ENCODE data around the gene NACC1.

NACC1 gene

DNA sequence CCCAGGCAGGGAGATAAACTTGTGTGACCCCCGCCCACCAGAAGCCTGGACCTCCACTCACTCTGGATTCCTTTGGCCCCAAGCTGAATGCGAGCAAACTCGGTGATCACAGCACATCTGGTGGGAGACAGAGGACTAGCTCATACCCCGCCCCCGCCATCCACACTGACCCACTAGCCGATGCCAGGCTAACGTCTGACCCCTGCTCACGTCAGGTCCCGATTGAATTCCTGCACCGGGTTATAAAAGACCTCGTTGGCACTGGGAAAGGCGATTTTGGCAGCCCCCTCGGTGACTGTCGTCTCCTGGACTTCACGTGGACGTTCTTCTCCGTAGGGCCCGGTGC lies 2.2 kb upstream of the NACC1 start:
- peak overlapping the region; percentile 95 for H3K4me3 ChIP-seq (ENCODE audit: low read depth, low read length)
- TF ChIP-seq, protein P1, sequence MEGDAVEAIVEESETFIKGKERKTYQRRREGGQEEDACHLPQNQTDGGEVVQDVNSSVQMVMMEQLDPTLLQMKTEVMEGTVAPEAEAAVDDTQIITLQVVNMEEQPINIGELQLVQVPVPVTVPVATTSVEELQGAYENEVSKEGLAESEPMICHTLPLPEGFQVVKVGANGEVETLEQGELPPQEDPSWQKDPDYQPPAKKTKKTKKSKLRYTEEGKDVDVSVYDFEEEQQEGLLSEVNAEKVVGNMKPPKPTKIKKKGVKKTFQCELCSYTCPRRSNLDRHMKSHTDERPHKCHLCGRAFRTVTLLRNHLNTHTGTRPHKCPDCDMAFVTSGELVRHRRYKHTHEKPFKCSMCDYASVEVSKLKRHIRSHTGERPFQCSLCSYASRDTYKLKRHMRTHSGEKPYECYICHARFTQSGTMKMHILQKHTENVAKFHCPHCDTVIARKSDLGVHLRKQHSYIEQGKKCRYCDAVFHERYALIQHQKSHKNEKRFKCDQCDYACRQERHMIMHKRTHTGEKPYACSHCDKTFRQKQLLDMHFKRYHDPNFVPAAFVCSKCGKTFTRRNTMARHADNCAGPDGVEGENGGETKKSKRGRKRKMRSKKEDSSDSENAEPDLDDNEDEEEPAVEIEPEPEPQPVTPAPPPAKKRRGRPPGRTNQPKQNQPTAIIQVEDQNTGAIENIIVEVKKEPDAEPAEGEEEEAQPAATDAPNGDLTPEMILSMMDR (IDR thresholded peaks at IDR 0.05; ENCODE audit: insufficient read depth, low read depth, low read length, missing control alignments) = no peak

DNA sequence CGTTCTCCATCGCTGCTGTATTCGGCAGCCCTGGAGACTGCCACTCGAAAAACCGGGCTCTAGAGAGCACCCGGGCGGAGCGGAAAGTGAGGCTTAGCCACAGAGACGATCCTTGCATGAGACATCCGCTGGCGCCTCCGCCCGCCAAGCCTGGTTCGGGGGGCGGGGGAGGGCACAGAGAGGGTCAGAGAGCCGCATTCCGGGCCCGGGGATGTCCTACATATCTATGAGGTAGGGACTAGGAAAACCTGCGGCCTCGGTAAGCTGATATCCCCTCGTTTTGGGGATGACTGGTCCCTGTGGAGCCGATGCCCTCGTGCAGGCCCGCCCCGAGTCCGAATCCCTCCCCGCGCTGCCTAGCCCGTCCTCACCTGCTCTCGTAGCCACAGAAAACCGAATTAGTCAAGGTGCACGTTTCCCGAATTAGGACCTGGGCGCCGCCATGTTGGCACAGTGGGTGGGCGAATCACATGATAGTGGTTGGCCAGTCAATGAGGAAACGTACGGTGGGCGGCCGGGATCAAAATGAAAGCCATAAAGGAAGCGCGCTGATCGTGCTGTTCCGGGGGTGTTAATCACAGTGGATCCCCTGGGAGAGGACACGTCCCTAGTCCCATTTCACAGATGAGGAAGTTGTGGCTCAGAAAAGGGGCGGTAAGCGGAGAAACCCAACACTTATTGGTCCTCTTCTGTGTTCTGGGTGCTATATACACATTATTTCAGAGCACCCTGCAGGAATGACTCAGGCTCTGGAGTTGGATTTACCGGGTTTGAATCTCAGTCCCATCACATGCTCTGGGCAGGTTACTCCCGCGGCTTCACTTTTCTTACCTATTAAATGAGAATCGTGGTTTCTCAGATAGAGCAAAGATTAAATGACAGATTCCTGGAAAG lies 1.5 kb upstream of the NACC1 start, which contains the start of gene TRMT1:
Gene TRMT1, minus strand, starts transcription at position 459 of the 894 bp plus-strand sequence. Its CDS starts 341 bp downstream, at position 118.
- DNase-seq (ENCODE audit: low read depth) = peak; percentile 96
- TF ChIP-seq, protein P1 (IDR thresholded peaks at IDR 0.05; ENCODE audit: insufficient read depth, low read depth, low read length, missing control alignments) = no peak
- peak within 1 kb of the TSS; percentile 95 for H3K4me3 ChIP-seq (ENCODE audit: low read depth, low read length)

More for the DNA sequence above, 2.2 kb upstream of the NACC1 start:
- no peak for DNase-seq (ENCODE audit: low read depth)

DNA sequence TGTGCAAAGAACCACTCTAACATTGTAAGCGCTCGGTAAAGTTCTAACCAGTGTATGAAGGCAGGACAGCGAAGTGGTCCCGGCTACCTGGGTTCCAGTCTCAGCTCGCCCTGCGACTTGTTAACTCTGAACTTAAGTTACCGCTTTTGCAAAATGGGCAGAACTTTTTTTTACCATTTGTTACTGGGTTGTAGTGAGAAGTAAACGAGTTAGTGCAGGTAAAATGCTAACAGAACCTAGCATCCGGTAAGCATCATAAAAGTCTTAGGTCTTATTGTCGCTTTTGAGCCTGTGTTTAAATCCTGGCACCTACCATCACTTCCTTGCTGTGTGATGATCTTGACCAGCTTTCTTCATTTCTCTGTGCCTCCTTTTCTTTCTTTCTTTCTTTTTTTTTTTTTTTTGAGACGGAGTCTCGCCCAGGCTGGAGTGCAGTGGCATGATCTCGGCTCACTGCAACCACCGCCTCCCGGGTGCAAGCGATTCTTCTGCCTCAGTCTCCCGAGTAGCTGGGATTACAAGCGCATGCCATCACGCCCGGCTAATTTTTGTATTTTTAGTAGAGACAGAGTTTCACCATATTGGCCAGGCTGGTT lies 790 bp upstream of the NACC1 start:
- TF ChIP-seq, protein P1 (IDR thresholded peaks at IDR 0.05; ENCODE audit: insufficient read depth, low read depth, low read length, missing control alignments) = no peak
- H3K4me3 ChIP-seq (ENCODE audit: low read depth, low read length) = peak overlapping the region; percentile 95
- peak; percentile 34 for DNase-seq (ENCODE audit: low read depth)

DNA sequence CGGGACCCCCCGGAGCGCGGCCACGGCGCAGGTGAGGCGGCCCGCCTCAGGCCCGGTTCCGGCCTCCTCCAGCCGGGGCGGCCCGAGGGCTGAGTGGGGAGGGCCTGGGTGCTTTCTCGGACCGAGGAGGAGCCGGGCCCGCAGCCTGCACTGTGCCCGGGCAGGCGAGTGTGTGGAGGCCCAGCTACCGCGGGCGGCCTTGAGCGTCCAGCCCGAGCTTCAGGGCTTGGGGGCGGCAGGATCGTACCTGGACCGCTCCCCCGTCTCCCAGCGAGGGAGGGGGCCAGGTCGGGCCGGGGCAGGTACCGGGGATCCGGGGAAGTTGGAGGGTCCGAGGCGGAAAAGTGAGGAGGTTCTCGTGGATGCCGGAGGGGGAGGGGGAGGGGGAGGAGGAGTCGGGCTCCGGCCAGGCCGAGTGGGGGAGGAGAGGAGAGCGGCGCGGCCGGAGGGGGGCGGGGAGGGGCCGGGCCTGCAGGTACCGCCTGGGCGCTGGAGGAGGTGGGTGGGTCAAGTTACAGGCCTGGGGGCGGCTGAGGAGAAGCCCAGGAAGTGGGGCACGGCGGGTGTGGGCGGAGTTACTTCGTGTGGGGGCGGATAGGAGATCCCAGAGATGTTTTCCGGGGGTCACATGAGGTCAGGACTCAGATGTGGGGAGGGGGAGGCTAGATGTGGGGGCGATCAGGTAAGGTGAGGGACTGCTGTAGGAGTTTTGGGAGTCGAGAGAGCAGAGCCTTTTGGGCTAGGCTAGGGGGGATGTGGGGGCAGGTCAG lies 545 bp downstream of the NACC1 start:
- peak overlapping the region; percentile 92 for H3K4me3 ChIP-seq (ENCODE audit: low read depth, low read length)
- TF ChIP-seq, protein P1 (IDR thresholded peaks at IDR 0.05; ENCODE audit: insufficient read depth, low read depth, low read length, missing control alignments) = no peak
- peak; percentile 78 for DNase-seq (ENCODE audit: low read depth)

DNA sequence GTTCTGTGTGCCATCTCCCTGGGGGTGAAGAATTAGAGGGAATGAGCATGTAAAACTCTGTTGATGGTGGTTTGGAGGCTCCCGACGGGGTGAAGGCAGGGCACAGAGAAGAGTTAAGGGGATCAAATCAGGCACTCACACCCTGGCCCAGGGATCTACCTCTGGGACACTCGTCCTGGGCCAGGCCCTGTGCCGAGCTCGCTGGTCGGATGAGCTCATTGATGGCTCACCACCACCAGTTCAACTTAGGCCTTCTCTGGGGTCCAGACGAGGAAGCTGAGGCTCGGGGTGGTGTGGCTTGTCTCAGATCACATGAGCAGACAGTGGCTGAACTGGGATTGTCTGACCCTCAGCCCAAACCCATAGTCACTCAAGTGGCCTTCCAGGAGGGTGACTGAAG lies 1.6 kb downstream of the NACC1 start:
- TF ChIP-seq, protein P1 (IDR thresholded peaks at IDR 0.05; ENCODE audit: insufficient read depth, low read depth, low read length, missing control alignments) = no peak
- no peak for DNase-seq (ENCODE audit: low read depth)
- H3K4me3 ChIP-seq (ENCODE audit: low read depth, low read length) = peak overlapping the region; percentile 92

DNA sequence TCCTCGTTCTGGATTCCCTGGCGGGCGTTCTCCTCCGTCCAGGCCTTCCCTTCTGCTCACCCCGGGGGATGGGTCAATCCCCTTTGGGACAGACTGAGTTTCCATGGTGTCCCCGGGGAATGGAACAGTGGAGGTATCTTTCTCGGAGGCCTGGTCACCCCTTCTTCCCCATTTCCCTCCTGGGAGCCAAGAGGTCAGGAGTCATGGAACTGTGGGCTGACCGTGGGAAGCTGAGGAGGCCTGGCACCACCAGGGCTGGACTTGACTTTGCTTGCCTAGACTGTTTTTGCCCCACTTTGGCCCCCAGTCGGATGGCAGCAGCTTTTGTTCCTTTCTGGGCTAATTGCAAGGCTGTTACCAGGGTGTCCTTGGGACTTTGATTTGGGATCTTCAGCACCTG lies 2.0 kb downstream of the NACC1 start:
- no peak for DNase-seq (ENCODE audit: low read depth)
- TF ChIP-seq, protein P1 (IDR thresholded peaks at IDR 0.05; ENCODE audit: insufficient read depth, low read depth, low read length, missing control alignments) = no peak
- H3K4me3 ChIP-seq (ENCODE audit: low read depth, low read length) = no peak overlapping the region
